Measurements from ENCODE around the gene GAK. TPM values are rescaled to one million over a fixed set of nuclear protein-coding genes. Genes with fewer than 3 reads are reported as not detected.

GAK gene
- total and polyA plus RNA-seq, 5 donors: 35.5 to 45.6 (median 39.4) TPM

- Histone ChIP-seq H3K4me1 (ENCODE audit: control insufficient read depth, insufficient read depth, low read length) (no peaks in the 10 kb centered on the region), H3K4me3 (ENCODE audit: low read length) (no peak overlapping the region), H3K27me3 (ENCODE audit: control insufficient read depth, insufficient read depth) (no peaks in the 10 kb centered on the region), H3K27ac (ENCODE audit: low read length) (no peak overlapping the region), H3K9me3 (ENCODE audit: control insufficient read depth, low read length) (no peaks in the 10 kb centered on the region)
- WGBS: 95% methylated on average over 20 of the region's 20 CpGs
- intact Hi-C loops (cut with DNase I): no loop called here
- DNase-seq: no peak
- ATAC-seq: no peak
These were observed 61.2 kb downstream of the GAK start for GRCh38 chr4:870951-871350.

GRCh38 chr4:869776-870175 is 62.3 kb downstream of the GAK start:
- intact Hi-C loops (cut with DNase I): no loop called here
- Histone ChIP-seq H3K27ac (ENCODE audit: low read length) (no peak overlapping the region), H3K27me3 (ENCODE audit: control insufficient read depth, insufficient read depth) (no peaks in the 10 kb centered on the region), H3K4me1 (ENCODE audit: control insufficient read depth, insufficient read depth, low read length) (no peaks in the 10 kb centered on the region), H3K4me3 (ENCODE audit: low read length) (no peak overlapping the region), H3K9me3 (ENCODE audit: control insufficient read depth, low read length) (no peaks in the 10 kb centered on the region)
- DNase-seq (no peak), ATAC-seq (no peak)
- whole genome bisulfite sequencing: 97% methylated on average over 15 of the region's 15 CpGs

GRCh38 chr4:868421-868820 is 63.7 kb downstream of the GAK start:
- ATAC-seq: no peak
- no peak overlapping the region for H3K4me3 ChIP-seq (ENCODE audit: low read length)
- H3K27me3 ChIP-seq (ENCODE audit: control insufficient read depth, insufficient read depth): no peaks in the 10 kb centered on the region
- no peak overlapping the region for H3K27ac ChIP-seq (ENCODE audit: low read length)
- intact Hi-C loops (cut with DNase I): no loop called here
- no peaks in the 10 kb centered on the region for H3K4me1 ChIP-seq (ENCODE audit: control insufficient read depth, insufficient read depth, low read length)
- 98% methylated on average over 21 of the region's 21 CpGs for WGBS
- H3K9me3 ChIP-seq (ENCODE audit: control insufficient read depth, low read length): no peaks in the 10 kb centered on the region
- DNase-seq: peak in 1 of 3 donors; percentile 41

DNA sequence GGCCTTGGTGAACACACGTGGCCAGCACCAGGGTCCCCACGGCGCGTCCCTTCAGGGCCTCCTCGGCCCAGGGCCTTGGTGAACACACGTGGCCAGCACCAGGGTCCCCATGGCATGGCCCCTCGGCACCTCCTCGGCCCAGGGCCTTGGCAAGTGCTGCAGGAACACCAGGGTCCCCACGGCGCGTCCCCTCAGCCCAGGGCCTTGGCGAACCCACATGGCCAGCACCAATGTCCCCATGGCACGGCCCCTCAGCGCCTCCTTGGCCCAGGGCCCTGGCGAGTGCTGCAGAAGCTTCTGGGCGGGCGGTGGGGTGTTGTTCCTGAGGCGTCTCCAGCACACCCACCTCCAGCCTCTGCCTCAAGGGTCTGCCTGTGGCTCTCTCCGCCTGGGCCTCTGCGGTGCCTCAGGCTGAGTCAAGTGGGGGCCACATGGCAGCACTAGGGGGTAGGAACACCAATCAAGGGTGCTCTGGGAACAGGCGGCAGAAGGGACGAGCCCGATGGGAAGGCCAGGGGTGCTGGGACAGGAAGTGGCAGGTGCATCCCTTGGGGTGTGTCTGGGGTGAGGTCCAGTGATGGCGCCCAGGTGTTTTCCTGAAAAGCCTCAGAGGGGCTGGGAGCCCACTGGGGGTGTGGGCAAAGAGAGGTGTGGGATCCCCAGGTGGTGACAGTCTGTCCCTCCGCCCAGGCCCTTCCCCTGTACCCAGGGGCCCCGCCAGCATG is 64.4 kb downstream of the GAK start:
- no peaks in the 10 kb centered on the region for H3K4me1 ChIP-seq (ENCODE audit: control insufficient read depth, insufficient read depth, low read length)
- 91% methylated on average over 26 of the region's 26 CpGs for WGBS
- ATAC-seq: no peak
- H3K27me3 ChIP-seq (ENCODE audit: control insufficient read depth, insufficient read depth): no peaks in the 10 kb centered on the region
- DNase-seq: peak in 1 of 3 donors; percentile 66
- H3K27ac ChIP-seq (ENCODE audit: low read length): no peak overlapping the region
- H3K9me3 ChIP-seq (ENCODE audit: control insufficient read depth, low read length): no peaks in the 10 kb centered on the region
- H3K4me3 ChIP-seq (ENCODE audit: low read length): no peak overlapping the region
- intact Hi-C loops (cut with DNase I): no loop called here

GRCh38 chr4:866761-867390 is 65.2 kb downstream of the GAK start:
- peak in 1 of 3 donors; percentile 44 for DNase-seq
- peak in 1 of 2 donors; percentile 4 for ATAC-seq

GRCh38 chr4:866068-866760 is 65.9 kb downstream of the GAK start:
- intact Hi-C loops (cut with DNase I): no loop called here
- WGBS: 93% methylated on average over 24 of the region's 24 CpGs
- H3K27me3 ChIP-seq (ENCODE audit: control insufficient read depth, insufficient read depth): no peaks in the 10 kb centered on the region
- H3K4me1 ChIP-seq (ENCODE audit: control insufficient read depth, insufficient read depth, low read length): no peaks in the 10 kb centered on the region
- H3K9me3 ChIP-seq (ENCODE audit: control insufficient read depth, low read length): no peaks in the 10 kb centered on the region
- no peak overlapping the region for H3K4me3 ChIP-seq (ENCODE audit: low read length)
- no peak overlapping the region for H3K27ac ChIP-seq (ENCODE audit: low read length)
- peak in 1 of 3 donors; percentile 26 for DNase-seq
- ATAC-seq: peak; percentile 4 to 6

More at GRCh38 chr4:866761-867390, 65.2 kb downstream of the GAK start:
- Histone ChIP-seq H3K9me3 (ENCODE audit: control insufficient read depth, low read length) (no peaks in the 10 kb centered on the region), H3K4me3 (ENCODE audit: low read length) (no peak overlapping the region), H3K27ac (ENCODE audit: low read length) (no peak overlapping the region), H3K27me3 (ENCODE audit: control insufficient read depth, insufficient read depth) (no peaks in the 10 kb centered on the region), H3K4me1 (ENCODE audit: control insufficient read depth, insufficient read depth, low read length) (no peaks in the 10 kb centered on the region)
- WGBS: 92% methylated on average over 28 of the region's 28 CpGs
- intact Hi-C loops (cut with DNase I): no loop called here

GRCh38 chr4:865572-865971 is 66.5 kb downstream of the GAK start:
- H3K27ac ChIP-seq (ENCODE audit: low read length): no peak overlapping the region
- intact Hi-C loops (cut with DNase I): no loop called here
- H3K4me1 ChIP-seq (ENCODE audit: control insufficient read depth, insufficient read depth, low read length): no peaks in the 10 kb centered on the region
- WGBS: 91% methylated on average over 18 of the region's 18 CpGs
- ATAC-seq (peak; percentile 17 to 20), DNase-seq (peak in 1 of 3 donors; percentile 55)
- no peaks in the 10 kb centered on the region for H3K9me3 ChIP-seq (ENCODE audit: control insufficient read depth, low read length)
- no peaks in the 10 kb centered on the region for H3K27me3 ChIP-seq (ENCODE audit: control insufficient read depth, insufficient read depth)
- H3K4me3 ChIP-seq (ENCODE audit: low read length): no peak overlapping the region

DNA sequence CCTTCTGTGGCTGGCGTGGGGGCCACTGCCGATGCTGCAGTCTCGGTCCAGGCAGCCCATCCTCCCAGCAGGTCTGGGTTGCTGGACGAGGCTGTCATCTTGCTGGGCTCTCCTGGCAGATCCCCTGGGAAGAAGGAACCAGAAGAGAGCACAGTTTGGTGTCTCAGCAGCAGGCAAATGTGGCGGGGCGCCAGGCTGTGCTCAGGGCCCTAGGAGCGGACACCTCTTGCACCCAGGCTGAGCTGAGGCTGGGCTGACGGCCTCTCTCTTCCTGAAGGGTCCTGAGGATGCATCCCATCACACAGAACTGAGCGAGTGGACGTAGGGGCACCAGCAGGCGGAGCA is 67.0 kb downstream of the GAK start:
- H3K27ac ChIP-seq (ENCODE audit: low read length): no peak overlapping the region
- intact Hi-C loops (cut with DNase I): no loop called here
- DNase-seq (peak in 2 of 3 donors; percentile 11 to 46), ATAC-seq (peak in 1 of 2 donors; percentile 8)
- no peak overlapping the region for H3K4me3 ChIP-seq (ENCODE audit: low read length)
- H3K9me3 ChIP-seq (ENCODE audit: control insufficient read depth, low read length): no peaks in the 10 kb centered on the region
- no peaks in the 10 kb centered on the region for H3K27me3 ChIP-seq (ENCODE audit: control insufficient read depth, insufficient read depth)
- no peaks in the 10 kb centered on the region for H3K4me1 ChIP-seq (ENCODE audit: control insufficient read depth, insufficient read depth, low read length)
- 95% methylated on average over 11 of the region's 11 CpGs for WGBS

DNA sequence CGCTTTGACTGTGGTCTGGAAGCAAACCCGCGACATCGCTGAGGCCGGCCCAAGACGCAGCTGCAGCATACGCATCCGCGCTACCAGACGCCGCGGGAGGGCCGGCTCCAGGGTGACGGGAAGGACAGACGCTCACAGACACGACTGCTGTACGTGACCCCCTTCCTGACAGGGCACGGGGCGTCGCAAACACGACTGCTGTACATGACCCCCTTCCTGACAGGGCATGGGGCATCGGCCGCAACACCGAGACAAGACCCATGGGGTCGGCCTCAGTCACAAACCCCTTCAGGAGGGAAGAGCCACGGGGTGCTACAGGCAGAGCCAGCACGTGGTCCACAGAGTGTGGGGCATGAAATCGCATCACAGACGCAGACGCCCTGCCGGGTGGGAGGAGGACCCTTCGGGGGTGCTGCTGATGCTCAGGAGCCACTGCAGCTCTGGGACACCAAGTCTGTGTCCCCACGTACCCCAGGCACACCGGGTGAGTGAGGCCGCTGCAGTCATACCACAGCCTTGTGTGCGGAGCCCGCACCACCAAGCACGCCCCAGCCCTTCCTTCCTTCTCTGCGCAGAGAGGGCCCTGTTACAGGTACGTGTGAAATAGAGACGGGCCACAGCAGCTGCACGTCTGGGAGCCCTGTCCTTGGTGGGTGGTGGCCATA is 67.5 kb downstream of the GAK start:
- no peaks in the 10 kb centered on the region for H3K9me3 ChIP-seq (ENCODE audit: control insufficient read depth, low read length)
- peak in 2 of 3 donors; percentile 11 to 44 for DNase-seq
- no peak for ATAC-seq
- H3K27me3 ChIP-seq (ENCODE audit: control insufficient read depth, insufficient read depth): no peaks in the 10 kb centered on the region
- no peak overlapping the region for H3K27ac ChIP-seq (ENCODE audit: low read length)
- intact Hi-C loops (cut with DNase I): no loop called here
- no peaks in the 10 kb centered on the region for H3K4me1 ChIP-seq (ENCODE audit: control insufficient read depth, insufficient read depth, low read length)
- H3K4me3 ChIP-seq (ENCODE audit: low read length): no peak overlapping the region
- 96% methylated on average over 42 of the region's 42 CpGs for WGBS

GRCh38 chr4:860561-860960 is 71.6 kb downstream of the GAK start:
- no peaks in the 10 kb centered on the region for H3K9me3 ChIP-seq (ENCODE audit: control insufficient read depth, low read length)
- no peak overlapping the region for H3K4me3 ChIP-seq (ENCODE audit: low read length)
- WGBS: 98% methylated on average over 21 of the region's 21 CpGs
- H3K27ac ChIP-seq (ENCODE audit: low read length): no peak overlapping the region
- no peak for ATAC-seq
- H3K4me1 ChIP-seq (ENCODE audit: control insufficient read depth, insufficient read depth, low read length): no peaks in the 10 kb centered on the region
- intact Hi-C loops (cut with DNase I): no loop called here
- H3K27me3 ChIP-seq (ENCODE audit: control insufficient read depth, insufficient read depth): no peaks in the 10 kb centered on the region
- DNase-seq: peak in 2 of 3 donors; percentile 4 to 36

- 93% methylated on average over 13 of the region's 13 CpGs for WGBS
- H3K27me3 ChIP-seq (ENCODE audit: control insufficient read depth, insufficient read depth): no peaks in the 10 kb centered on the region
- no peak overlapping the region for H3K4me3 ChIP-seq (ENCODE audit: low read length)
- H3K9me3 ChIP-seq (ENCODE audit: control insufficient read depth, low read length): no peaks in the 10 kb centered on the region
- no peaks in the 10 kb centered on the region for H3K4me1 ChIP-seq (ENCODE audit: control insufficient read depth, insufficient read depth, low read length)
- ATAC-seq: no peak
- DNase-seq: peak in 1 of 3 donors; percentile 3
- intact Hi-C loops (cut with DNase I): no loop called here
- no peak overlapping the region for H3K27ac ChIP-seq (ENCODE audit: low read length)
These were observed 72.6 kb downstream of the GAK start for GRCh38 chr4:859496-859895.

Data from right cardiac atrium (tissue), 5 donors.